DMS79 (cell line): ENCODE measurements around the gene HDAC1.

Experiments
- DNase-seq: peaks from one replicate; lab custom pipeline; 2025; lab: John Stamatoyannopoulos, UW

Gene HDAC1

GRCh38 chr1:32373996-32374592 is 82.2 kb downstream of the HDAC1 start:
- DNase-seq, result no peak

- DNase-seq, result no peak
Observed at GRCh38 chr1:32376199-32376598, 84.3 kb downstream of the HDAC1 start.

GRCh38 chr1:32377541-32378220 is 85.8 kb downstream of the HDAC1 start:
- DNase-seq, result no peak

GRCh38 chr1:32380057-32380456 is 88.2 kb downstream of the HDAC1 start:
- no peak for DNase-seq
